ENCODE results near the gene UST.

DNA sequence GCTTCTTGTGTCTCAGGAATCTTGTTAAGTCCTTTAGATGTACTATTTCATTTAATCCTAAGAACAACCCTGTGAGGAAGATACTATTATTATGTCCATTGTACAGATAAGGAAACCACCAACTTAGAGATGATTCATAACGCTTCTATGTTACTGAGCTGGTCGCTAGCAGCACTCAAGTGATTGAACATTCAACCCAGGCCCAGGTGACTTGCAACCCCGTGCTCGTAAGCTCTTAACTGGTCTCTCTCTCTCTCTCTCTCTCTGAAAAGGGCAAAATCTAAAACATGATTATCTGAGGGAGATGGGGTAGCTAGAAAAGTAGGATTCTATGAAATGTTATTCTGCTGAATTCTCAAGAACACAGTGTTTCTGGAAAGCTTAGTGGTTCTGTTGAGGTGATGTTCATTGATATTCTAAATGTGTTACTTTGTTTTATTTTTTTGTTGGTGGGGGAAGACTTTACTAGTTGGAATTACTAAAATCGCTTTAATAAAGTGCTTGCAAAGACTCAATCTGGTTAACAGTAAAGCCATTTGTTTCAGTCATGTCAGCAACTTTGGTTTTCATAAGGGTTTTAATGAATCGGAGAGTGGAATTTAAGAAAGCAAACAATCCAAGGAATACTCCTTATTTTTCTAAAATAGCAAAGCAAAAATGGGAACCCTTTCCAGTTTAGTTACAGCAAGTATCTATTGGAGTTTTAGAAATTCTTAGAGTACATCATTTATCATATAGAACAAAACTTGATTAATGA, 305.7 kb downstream of the UST start:
- TF ChIP-seq, protein P1, sequence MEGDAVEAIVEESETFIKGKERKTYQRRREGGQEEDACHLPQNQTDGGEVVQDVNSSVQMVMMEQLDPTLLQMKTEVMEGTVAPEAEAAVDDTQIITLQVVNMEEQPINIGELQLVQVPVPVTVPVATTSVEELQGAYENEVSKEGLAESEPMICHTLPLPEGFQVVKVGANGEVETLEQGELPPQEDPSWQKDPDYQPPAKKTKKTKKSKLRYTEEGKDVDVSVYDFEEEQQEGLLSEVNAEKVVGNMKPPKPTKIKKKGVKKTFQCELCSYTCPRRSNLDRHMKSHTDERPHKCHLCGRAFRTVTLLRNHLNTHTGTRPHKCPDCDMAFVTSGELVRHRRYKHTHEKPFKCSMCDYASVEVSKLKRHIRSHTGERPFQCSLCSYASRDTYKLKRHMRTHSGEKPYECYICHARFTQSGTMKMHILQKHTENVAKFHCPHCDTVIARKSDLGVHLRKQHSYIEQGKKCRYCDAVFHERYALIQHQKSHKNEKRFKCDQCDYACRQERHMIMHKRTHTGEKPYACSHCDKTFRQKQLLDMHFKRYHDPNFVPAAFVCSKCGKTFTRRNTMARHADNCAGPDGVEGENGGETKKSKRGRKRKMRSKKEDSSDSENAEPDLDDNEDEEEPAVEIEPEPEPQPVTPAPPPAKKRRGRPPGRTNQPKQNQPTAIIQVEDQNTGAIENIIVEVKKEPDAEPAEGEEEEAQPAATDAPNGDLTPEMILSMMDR (IDR thresholded peaks at IDR 0.05): no peak
- TF ChIP-seq POLR2A (IDR thresholded peaks at IDR 0.05): no peak

Data from esophagus squamous epithelium (tissue), 4 donors.